Measurements from ENCODE around the gene KIRREL1. TPM values are rescaled to one million over a fixed set of nuclear protein-coding genes. Genes with fewer than 3 reads are reported as not detected.

KIRREL1 gene
- total RNA-seq, 1 donor from 2014 or later = not detected

DNA sequence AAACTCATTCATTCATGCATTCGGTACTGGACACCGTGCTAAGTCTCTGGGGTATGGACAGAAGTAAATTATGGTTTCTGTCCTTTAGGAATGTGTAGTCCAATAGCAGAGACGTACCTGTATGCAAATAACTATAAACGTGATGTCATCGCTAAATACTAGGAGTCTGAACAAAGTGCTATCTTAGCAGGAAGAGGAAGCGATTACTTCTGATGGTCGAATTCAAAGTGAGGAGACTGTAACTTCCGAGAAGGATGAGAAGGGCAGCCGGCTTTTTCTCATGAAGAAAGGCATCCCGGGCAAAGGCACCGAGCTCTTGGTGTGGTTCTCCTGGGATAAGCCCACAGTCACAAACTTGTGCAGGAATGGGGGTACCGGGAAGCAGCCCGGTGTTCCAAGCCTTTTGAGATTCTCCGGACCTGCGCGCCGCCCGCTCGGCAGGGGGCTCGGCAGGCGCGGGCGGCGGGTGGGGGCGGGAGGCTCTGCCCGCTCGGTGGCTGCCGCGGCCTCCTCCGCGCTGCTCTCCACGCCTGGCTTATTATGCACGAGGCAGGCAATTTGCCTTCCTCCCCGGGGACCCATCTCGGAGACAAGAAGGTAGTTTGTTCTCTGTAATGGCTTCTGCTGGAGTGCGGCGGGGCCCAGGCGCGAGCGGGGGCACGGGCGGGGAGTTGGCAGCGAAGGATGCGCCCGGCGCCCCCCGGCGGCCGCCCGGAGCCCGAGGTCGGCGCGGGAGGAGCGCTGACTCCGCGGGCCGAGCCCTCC lies 119.7 kb downstream of the KIRREL1 start:
- DNase-seq (peak; percentile 64), ATAC-seq (ENCODE audit: low read depth) (peak; percentile 73)
- intact Hi-C loops (cut with micrococcal nuclease) = loop anchor here (1.0 to 10.0 kb wide), 4 partner anchors 66 to 892 kb away; partner anchors contain the start of gene IFI16
- POLR2A ChIA-PET = interaction anchor here (0.7 kb wide), 1 partner anchor 16 kb away, joined by 3 read pairs; no protein-coding TSS in a partner anchor
- Mint-ChIP-seq H3K36me3 (ENCODE audit: low read depth) (no peaks in the 10 kb centered on the region), H3K4me3 (peak overlapping the region; percentile 84), H3K4me1 (peaks cover 28% of the 10 kb centered on the region), H3K9me3 (peaks cover 5% of the 10 kb centered on the region), H3K27me3 (peaks cover 18% of the 10 kb centered on the region), H3K27ac (peak overlapping the region; percentile 47)
- CTCF ChIA-PET = interaction anchor here (1.0 to 14.1 kb wide), 5 partner anchors 8 to 217 kb away, joined by 5 to 276 read pairs (median 19); partner anchors contain the start of gene KIRREL1
- TF ChIP-seq, protein P1, sequence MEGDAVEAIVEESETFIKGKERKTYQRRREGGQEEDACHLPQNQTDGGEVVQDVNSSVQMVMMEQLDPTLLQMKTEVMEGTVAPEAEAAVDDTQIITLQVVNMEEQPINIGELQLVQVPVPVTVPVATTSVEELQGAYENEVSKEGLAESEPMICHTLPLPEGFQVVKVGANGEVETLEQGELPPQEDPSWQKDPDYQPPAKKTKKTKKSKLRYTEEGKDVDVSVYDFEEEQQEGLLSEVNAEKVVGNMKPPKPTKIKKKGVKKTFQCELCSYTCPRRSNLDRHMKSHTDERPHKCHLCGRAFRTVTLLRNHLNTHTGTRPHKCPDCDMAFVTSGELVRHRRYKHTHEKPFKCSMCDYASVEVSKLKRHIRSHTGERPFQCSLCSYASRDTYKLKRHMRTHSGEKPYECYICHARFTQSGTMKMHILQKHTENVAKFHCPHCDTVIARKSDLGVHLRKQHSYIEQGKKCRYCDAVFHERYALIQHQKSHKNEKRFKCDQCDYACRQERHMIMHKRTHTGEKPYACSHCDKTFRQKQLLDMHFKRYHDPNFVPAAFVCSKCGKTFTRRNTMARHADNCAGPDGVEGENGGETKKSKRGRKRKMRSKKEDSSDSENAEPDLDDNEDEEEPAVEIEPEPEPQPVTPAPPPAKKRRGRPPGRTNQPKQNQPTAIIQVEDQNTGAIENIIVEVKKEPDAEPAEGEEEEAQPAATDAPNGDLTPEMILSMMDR (IDR thresholded peaks at IDR 0.05) = no peak

DNA sequence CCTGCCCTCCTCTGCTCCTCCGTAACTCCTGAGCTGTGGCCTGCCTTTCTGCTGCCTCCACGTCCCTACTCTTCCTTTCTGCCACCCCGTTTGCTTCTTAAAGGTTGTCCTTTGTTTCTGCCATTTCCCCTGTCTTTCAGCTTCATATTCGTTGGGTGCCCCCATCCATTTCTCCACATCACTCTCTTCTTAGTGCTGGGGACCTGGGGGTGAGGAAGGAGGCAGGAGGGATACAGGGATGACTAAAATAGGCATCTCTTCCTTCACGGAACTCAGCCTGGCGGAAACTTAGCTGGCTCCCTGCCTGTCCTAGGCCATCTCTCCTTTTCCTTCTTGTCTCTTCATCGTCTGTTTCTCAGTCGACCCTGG lies 120.3 kb downstream of the KIRREL1 start:
- H3K9me3 Mint-ChIP-seq = peaks cover 5% of the 10 kb centered on the region
- TF ChIP-seq, protein P1 (IDR thresholded peaks at IDR 0.05) = no peak
- POLR2A ChIA-PET = interaction anchor here (0.6 to 0.7 kb wide), 2 partner anchors 16 to 211 kb away, joined by 3 read pairs; no protein-coding TSS in a partner anchor
- H3K4me1 Mint-ChIP-seq = peaks cover 31% of the 10 kb centered on the region
- ATAC-seq (ENCODE audit: low read depth) (no peak), DNase-seq (no peak)
- intact Hi-C loops (cut with micrococcal nuclease) = loop anchor here (1.0 to 10.0 kb wide), 5 partner anchors 17 to 891 kb away; partner anchors contain the start of gene IFI16
- H3K4me3 Mint-ChIP-seq = peak overlapping the region; percentile 84
- peaks cover 18% of the 10 kb centered on the region for H3K27me3 Mint-ChIP-seq
- no peaks in the 10 kb centered on the region for H3K36me3 Mint-ChIP-seq (ENCODE audit: low read depth)
- CTCF ChIA-PET = interaction anchor here (1.0 to 14.1 kb wide), 4 partner anchors 11 to 216 kb away, joined by 5 to 276 read pairs (median 96); partner anchors contain the start of gene KIRREL1
- H3K27ac Mint-ChIP-seq = peak overlapping the region; percentile 68

DNA sequence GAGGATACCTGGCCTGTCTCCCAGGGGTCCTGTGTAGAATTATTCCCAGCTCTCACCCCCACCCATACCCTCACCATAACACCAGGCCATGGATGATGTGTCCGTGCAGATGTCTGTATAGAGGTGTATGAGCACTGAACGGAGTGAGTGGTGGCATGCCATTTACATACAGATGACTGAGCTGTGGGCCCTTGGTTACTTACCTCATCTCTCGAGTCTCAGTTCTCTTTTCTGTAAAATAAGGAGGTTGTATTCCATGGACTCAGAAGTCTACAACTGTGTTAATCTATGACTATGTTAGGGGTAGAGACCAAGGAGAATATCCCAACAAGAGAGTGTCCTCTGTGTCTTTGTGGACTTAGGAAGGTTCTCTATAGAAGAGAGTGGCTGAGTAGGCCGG lies 121.7 kb downstream of the KIRREL1 start:
- Mint-ChIP-seq H3K27ac (no peak overlapping the region), H3K27me3 (peaks cover 18% of the 10 kb centered on the region)

DNA sequence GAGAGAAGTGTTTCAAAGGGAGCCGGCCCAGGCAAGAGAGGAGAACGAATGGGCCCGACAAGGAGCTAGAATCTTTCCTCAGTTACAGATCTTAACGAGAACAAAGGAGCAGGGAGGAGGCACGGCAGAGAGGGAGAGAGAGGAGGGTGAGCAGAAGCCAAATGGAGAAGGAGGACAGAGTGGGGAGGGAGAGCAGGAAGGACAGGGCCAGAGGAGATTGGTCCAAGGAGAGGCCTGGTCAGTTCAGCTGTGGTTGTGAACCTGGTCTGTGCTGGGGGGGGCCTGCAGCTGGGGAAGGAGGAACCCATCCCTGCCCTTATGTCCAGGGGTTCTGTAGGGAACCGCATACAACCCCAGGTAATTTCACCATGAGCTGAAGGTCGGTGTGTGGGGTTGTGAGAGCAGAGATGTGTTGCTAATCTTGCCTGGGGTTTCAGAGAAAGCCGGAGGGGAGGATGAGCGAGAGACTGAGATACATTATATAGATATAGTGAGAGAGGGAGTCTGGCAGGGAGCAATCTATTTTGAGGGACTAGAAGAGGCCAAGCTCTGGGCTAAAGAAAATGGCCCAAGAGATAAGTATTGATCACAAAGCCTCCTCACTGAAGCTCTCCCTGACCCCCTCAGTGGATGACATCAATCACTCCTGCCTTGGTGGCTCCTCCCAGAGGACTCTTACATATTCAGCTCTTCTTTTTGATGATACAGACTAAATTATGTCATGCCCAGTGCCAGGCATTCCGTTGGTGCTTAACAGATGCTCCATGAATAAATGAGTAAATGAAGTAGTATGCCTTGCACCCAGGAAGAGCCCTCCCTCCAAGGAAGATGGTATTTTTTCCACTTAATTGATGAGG lies 123.1 kb downstream of the KIRREL1 start:
- TF ChIP-seq, protein P1 (IDR thresholded peaks at IDR 0.05) = no peak
- Mint-ChIP-seq H3K36me3 (ENCODE audit: low read depth) (no peaks in the 10 kb centered on the region), H3K9me3 (no peaks in the 10 kb centered on the region), H3K4me3 (no peak overlapping the region), H3K27me3 (peaks cover 20% of the 10 kb centered on the region), H3K27ac (no peak overlapping the region), H3K4me1 (peaks cover 31% of the 10 kb centered on the region)
- ChIA-PET CTCF (interaction anchor here (1.0 to 14.1 kb wide), 8 partner anchors 8 to 537 kb away, joined by 3 to 276 read pairs (median 5); partner anchors contain the start of gene KIRREL1), POLR2A (interaction anchor here (0.7 kb wide), 1 partner anchor 148 kb away, joined by 4 read pairs; no protein-coding TSS in a partner anchor)
- ATAC-seq (ENCODE audit: low read depth) (no peak), DNase-seq (no peak)
- intact Hi-C loops (cut with micrococcal nuclease) = loop anchor here (5.0 to 10.0 kb wide), 3 partner anchors 378 to 956 kb away; partner anchors contain the start of gene IFI16

More for the DNA sequence above, 121.7 kb downstream of the KIRREL1 start:
- no peak for DNase-seq
- intact Hi-C loops (cut with micrococcal nuclease) = loop anchor here (2.0 to 10.0 kb wide), 4 partner anchors 18 to 957 kb away; partner anchors contain the start of gene IFI16
- POLR2A ChIA-PET = no interaction called here
- Mint-ChIP-seq H3K9me3 (no peaks in the 10 kb centered on the region), H3K36me3 (ENCODE audit: low read depth) (no peaks in the 10 kb centered on the region), H3K4me3 (peak overlapping the region; percentile 6), H3K4me1 (peaks cover 31% of the 10 kb centered on the region)
- CTCF ChIA-PET = interaction anchor here (1.0 to 14.1 kb wide), 6 partner anchors 10 to 535 kb away, joined by 3 to 276 read pairs (median 8); partner anchors contain the start of gene KIRREL1
- TF ChIP-seq, protein P1 (IDR thresholded peaks at IDR 0.05) = no peak
- ATAC-seq (ENCODE audit: low read depth) = peak; percentile 68

Measured in activated B cell treated with CpG ODN at 0.5 μM for 24 hours (primary cell).